ENCODE results near the gene ITPK1.

The ITPK1 gene

DNA sequence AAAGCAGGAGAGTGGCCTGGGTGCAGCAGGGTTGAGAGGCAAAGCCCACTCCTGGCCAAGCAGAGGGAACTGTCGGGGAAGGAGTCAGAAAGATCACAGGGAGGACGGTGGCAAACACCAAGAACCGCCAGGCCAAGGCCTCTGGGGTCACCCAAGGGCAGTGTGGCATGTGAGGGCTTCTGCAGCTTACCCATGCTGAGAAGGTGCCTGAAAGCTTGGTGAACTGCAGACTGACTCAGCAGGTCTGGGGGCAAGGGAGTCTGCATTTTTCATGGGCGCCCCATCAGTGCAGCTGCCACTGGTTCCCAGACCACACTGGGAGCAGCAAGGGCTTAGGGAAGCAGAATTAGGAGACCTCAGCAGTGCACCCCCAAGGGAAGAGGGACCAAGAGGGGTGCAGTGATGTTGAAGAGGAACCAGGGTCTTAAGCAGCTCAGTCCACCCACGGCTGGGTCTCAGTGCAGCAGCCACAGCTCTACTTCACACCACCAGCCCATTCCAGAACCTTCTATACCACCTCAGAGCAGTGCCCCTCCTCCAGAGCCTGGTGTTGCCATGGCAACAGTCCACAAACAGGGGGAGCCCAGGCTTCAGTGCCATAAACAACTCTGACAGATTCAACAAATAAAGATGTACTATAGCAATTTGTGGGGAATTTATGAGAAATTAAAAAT lies 59.4 kb downstream of the ITPK1 start:
- ATAC-seq, result no peak
- peaks cover 55% of the 10 kb centered on the region for H3K4me1 Mint-ChIP-seq

DNA sequence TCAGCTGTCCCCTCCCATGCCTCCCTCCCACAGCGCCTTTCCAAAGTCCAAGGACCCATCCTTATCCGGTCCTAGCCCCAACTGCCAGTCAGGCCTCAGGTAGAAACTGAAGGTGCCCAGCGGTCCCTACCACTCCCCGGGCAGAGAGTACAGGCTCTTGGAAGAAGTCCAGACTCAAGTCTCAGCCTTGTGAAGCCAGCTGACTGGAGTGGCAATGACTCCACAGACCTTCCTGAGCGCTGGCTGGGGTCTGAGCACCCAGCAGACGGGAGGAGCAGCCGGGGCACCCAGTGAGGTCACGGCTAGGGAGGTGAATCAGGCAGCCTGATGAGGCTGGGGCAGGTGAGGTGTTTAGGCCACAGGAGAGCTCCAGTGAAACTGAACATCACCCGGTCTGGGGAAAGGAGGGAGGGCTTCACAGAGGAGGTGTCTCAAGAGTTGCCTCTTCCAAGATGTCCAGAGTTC lies 60.0 kb downstream of the ITPK1 start:
- Mint-ChIP-seq H3K4me3 (no peak overlapping the region), H3K4me1 (peaks cover 49% of the 10 kb centered on the region), H3K27me3 (no peaks in the 10 kb centered on the region), H3K9me3 (no peaks in the 10 kb centered on the region), H3K36me3 (peaks cover 20% of the 10 kb centered on the region), H3K27ac (peak overlapping the region; percentile 71)
- ATAC-seq, result no peak

More for the DNA sequence above, 59.4 kb downstream of the ITPK1 start:
- peaks cover 20% of the 10 kb centered on the region for H3K36me3 Mint-ChIP-seq
- no peaks in the 10 kb centered on the region for H3K27me3 Mint-ChIP-seq
- peak overlapping the region; percentile 71 for H3K27ac Mint-ChIP-seq
- no peaks in the 10 kb centered on the region for H3K9me3 Mint-ChIP-seq
- no peak overlapping the region for H3K4me3 Mint-ChIP-seq

DNA sequence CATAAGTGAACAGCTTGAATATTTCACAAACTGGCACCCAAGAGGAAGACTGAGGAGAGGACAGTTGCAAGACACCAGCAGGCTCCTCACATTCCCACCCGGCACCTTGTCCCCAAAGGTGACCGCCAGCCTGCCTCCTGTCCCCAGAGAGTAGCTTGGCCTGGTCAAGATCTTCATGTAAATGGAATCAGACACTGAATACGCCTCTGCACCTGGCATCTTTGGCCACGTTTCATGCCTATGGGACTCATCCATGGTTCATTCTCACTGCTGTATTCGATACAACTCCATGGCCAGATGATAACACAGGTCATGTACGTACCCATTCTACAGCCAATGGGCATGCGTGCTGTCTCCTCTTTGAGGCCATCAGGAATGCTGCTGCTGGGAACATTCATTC lies 60.8 kb downstream of the ITPK1 start:
- ATAC-seq, result no peak
- H3K9me3 Mint-ChIP-seq, result no peaks in the 10 kb centered on the region
- peak overlapping the region; percentile 71 for H3K27ac Mint-ChIP-seq
- no peak overlapping the region for H3K4me3 Mint-ChIP-seq
- peaks cover 41% of the 10 kb centered on the region for H3K4me1 Mint-ChIP-seq
- peaks cover 16% of the 10 kb centered on the region for H3K36me3 Mint-ChIP-seq
- no peaks in the 10 kb centered on the region for H3K27me3 Mint-ChIP-seq

DNA sequence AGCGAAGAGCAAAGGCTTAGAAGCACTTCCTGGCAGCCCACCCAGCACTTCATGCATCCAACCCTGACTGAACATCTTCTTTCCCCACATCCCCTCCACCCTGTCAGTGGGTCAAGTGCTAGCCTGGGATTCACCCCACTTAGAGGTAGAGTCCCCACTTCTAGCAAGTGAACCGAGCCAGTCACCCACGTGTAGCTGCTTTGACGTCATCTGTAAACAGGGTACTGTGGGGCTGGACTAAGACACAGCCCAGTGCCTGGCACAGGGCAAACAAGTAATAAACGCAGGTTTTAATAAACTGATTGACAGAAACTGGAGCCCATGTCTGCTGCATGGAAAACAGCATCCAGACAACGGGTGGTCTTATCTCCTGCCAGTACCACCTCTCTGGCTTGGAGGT lies 61.7 kb downstream of the ITPK1 start:
- Mint-ChIP-seq H3K4me3 (no peak overlapping the region), H3K27me3 (no peaks in the 10 kb centered on the region), H3K27ac (peak overlapping the region; percentile 75), H3K9me3 (no peaks in the 10 kb centered on the region), H3K36me3 (peaks cover 23% of the 10 kb centered on the region), H3K4me1 (peaks cover 47% of the 10 kb centered on the region)
- peak; percentile 67 for ATAC-seq

DNA sequence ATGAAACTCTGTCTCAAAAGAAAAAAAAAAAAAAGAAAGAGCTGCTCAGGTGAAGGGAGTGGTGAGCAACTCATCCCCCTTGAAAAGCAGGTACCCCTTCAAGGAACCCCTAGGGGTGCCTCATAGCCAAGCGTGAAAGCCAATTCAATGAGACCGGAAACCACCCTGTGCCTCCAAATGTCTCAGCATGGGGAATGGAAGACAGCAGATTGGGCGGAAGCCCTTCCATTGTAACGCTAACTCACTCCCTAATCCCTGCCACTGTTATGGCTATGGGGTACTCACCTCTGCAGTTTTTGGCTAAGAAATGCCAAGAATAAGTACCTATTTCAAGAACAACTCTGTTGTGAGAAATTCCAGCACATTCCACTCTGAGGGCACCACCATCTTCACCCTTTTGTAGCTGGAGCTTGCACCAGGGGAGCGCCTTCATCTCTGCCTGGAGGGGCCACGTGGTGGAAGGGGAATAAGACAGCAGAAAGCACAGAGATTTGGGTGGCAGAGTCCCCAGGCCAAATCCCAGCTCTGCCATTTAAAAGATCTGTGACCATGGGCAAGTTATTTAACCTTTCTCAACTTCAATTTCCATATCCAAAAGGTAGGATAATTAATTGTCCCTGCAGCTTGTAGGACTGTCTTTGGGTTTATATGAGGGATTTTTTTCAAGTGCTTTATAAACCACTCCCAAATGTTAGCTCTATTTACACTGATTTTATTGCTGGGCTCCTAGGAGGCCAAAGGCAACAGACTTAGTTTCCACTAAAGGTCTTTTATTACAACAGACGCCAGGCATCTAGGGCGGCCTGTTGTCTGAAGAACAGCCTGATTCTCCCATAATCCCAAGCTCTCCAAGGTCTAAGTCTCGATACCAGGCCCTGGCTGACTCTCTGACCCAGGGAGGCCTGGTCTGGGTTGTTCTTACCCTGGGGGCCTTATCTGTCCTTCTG lies 63.9 kb downstream of the ITPK1 start:
- H3K4me3 Mint-ChIP-seq, result no peak overlapping the region
- peaks cover 30% of the 10 kb centered on the region for H3K36me3 Mint-ChIP-seq
- peaks cover 44% of the 10 kb centered on the region for H3K4me1 Mint-ChIP-seq
- no peaks in the 10 kb centered on the region for H3K27me3 Mint-ChIP-seq
- ATAC-seq, result no peak
- no peaks in the 10 kb centered on the region for H3K9me3 Mint-ChIP-seq
- H3K27ac Mint-ChIP-seq, result peak overlapping the region; percentile 32

DNA sequence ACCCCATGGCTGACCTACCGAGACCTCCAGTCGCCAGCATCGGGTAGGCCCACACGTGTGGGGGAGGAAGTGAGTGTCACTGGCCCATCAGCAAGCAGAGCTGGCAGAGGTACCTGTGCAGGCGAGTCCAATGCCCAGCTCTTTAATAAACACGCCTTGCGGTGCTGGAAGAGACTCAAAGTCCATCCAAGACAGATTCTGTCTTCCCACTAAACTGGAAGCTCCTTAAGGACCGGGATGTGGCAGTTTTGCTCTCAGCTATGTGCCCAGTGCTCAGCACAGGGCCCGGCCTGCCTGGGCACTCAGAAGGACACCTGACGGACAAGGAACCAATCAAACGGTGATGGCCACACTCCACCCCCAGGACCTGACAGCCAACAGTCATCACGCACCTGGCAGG lies 65.0 kb downstream of the ITPK1 start:
- H3K4me3 Mint-ChIP-seq, result no peak overlapping the region
- no peak overlapping the region for H3K27ac Mint-ChIP-seq
- no peaks in the 10 kb centered on the region for H3K27me3 Mint-ChIP-seq
- ATAC-seq, result no peak
- peaks cover 31% of the 10 kb centered on the region for H3K36me3 Mint-ChIP-seq
- H3K4me1 Mint-ChIP-seq, result peaks cover 46% of the 10 kb centered on the region
- H3K9me3 Mint-ChIP-seq, result no peaks in the 10 kb centered on the region

DNA sequence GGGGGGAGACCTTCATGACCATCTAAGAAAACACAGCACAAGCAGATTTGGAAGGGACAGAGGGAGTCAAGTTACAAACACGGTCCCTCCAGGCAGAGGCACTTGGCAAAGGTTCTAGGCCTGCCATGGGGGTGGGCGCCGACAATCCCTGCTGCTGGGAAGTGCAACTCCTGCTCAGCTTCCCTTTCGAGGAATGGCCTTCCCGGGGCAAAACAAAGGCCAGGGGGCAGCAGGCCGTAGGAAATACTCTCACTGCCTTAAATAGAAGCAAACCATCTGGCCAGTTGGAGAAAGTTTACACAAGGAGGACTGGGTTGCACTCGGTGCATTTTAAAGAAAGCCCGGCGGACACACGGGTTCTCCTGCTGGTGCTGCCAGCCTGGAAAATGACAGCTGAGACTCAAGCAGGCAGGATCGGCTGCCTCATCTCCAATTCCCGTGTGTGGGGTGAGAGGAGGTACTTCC lies 65.8 kb downstream of the ITPK1 start:
- H3K9me3 Mint-ChIP-seq, result no peaks in the 10 kb centered on the region
- no peaks in the 10 kb centered on the region for H3K27me3 Mint-ChIP-seq
- no peak for ATAC-seq
- peak overlapping the region; percentile 80 for H3K27ac Mint-ChIP-seq
- no peak overlapping the region for H3K4me3 Mint-ChIP-seq
- H3K4me1 Mint-ChIP-seq, result peaks cover 48% of the 10 kb centered on the region
- H3K36me3 Mint-ChIP-seq, result peaks cover 24% of the 10 kb centered on the region

DNA sequence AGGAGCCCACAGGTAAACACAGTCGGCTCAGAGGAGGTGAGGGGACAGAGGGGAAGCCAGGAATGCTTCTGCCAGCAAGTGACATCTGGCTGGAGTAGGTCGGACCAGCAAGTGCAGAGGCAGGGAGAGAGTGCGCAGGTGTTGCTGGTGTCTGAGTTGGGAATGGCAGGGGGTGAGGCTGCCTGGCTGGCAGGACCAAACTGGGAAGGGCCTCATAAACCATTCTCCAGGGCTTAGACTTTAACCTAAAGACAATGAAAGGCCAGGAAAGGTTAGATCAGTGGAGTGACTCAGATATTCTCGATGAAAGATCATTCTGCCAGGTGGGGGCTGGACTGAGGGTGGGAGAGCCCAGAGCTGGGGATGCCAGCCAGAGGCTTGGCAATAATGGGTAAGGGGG lies 66.4 kb downstream of the ITPK1 start:
- no peak overlapping the region for H3K4me3 Mint-ChIP-seq
- H3K27ac Mint-ChIP-seq, result peak overlapping the region; percentile 80
- H3K4me1 Mint-ChIP-seq, result peaks cover 51% of the 10 kb centered on the region
- H3K27me3 Mint-ChIP-seq, result no peaks in the 10 kb centered on the region
- no peaks in the 10 kb centered on the region for H3K9me3 Mint-ChIP-seq
- no peak for ATAC-seq
- peaks cover 22% of the 10 kb centered on the region for H3K36me3 Mint-ChIP-seq

DNA sequence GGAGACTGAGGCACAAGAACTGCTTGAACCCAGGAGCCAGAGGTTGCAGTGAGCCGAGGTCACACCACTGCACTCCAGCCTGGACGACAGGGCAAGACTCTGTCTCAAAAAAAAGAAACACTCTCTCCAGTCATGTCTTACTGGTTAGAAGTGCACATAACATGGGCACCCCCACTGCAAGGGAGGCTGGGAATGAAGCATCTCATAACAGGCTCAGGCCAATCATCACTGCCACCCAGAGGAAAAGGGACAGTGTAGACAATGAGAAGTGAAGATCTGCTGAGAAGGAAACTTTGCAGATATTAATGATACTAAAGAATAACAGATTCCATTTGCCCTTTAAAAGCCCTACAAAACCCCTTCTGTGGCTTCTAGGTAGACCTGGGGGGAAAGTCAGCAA lies 66.9 kb downstream of the ITPK1 start:
- Mint-ChIP-seq H3K36me3 (peaks cover 22% of the 10 kb centered on the region), H3K27me3 (no peaks in the 10 kb centered on the region), H3K4me1 (peaks cover 52% of the 10 kb centered on the region), H3K9me3 (no peaks in the 10 kb centered on the region), H3K4me3 (no peak overlapping the region), H3K27ac (peak overlapping the region; percentile 80)
- ATAC-seq, result no peak

DNA sequence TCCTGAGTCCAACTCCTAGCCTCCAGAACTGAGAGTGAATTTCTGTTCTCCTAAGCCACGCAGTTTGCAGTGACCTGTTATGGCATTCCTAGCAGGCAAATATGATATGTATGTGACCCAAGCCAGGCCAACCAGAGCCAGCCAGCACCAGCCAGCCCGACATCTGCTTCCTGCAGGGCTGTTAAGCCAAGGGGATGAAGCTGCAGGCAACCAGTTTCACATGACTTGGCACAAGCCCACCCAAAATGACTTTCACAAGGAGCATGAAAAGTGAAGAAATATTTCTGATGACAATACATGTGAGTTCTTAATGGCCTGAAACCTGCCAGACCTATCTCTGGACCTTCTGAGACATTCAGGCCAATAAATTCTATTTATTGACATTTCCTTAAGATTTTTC lies 68.1 kb downstream of the ITPK1 start:
- H3K4me3 Mint-ChIP-seq, result no peak overlapping the region
- no peaks in the 10 kb centered on the region for H3K9me3 Mint-ChIP-seq
- ATAC-seq, result no peak
- no peaks in the 10 kb centered on the region for H3K27me3 Mint-ChIP-seq
- peaks cover 59% of the 10 kb centered on the region for H3K4me1 Mint-ChIP-seq
- peaks cover 27% of the 10 kb centered on the region for H3K36me3 Mint-ChIP-seq
- peak overlapping the region; percentile 90 for H3K27ac Mint-ChIP-seq

DNA sequence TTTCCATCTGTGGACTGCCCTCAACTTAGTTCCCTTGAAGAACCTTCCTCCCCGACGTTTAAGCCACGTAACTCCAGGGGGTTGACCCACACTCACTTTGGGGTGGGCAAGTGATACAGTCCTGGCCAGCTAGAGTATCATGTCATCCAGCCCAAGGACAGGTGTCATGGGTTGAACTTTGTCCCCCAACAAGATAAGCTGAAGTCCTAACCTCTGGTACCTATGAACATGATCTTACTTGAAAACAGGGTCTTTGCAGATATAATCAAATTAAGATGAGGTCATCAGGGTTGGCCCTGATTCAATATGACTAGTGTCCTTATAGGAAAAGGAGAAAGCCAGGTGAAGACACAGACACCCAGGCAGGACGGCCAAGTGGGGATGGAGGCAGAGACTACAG lies 68.6 kb downstream of the ITPK1 start:
- Mint-ChIP-seq H3K9me3 (no peaks in the 10 kb centered on the region), H3K27ac (peak overlapping the region; percentile 90), H3K4me1 (peaks cover 64% of the 10 kb centered on the region), H3K36me3 (peaks cover 27% of the 10 kb centered on the region), H3K4me3 (no peak overlapping the region), H3K27me3 (no peaks in the 10 kb centered on the region)
- ATAC-seq, result no peak

DNA sequence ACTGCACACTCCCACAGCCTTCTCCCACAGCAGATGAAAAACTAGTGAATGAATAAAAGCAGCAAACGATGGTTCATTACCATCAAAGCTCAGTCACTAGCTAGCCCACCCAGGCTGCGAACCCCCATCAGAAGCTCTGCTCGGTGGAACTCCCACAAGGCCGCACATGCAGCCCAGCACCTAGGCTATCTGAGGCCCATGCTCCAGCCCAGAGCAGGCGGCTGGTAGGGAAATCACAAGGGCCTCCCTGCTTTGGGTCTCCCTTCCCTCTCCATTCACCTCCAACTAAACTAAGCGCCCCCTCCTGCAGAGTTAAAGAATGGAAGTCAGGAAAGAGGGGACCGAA lies 69.0 kb downstream of the ITPK1 start:
- peaks cover 27% of the 10 kb centered on the region for H3K36me3 Mint-ChIP-seq
- H3K4me1 Mint-ChIP-seq, result peaks cover 68% of the 10 kb centered on the region
- no peak for ATAC-seq
- no peaks in the 10 kb centered on the region for H3K9me3 Mint-ChIP-seq
- H3K4me3 Mint-ChIP-seq, result no peak overlapping the region
- no peaks in the 10 kb centered on the region for H3K27me3 Mint-ChIP-seq
- H3K27ac Mint-ChIP-seq, result peak overlapping the region; percentile 90

DNA sequence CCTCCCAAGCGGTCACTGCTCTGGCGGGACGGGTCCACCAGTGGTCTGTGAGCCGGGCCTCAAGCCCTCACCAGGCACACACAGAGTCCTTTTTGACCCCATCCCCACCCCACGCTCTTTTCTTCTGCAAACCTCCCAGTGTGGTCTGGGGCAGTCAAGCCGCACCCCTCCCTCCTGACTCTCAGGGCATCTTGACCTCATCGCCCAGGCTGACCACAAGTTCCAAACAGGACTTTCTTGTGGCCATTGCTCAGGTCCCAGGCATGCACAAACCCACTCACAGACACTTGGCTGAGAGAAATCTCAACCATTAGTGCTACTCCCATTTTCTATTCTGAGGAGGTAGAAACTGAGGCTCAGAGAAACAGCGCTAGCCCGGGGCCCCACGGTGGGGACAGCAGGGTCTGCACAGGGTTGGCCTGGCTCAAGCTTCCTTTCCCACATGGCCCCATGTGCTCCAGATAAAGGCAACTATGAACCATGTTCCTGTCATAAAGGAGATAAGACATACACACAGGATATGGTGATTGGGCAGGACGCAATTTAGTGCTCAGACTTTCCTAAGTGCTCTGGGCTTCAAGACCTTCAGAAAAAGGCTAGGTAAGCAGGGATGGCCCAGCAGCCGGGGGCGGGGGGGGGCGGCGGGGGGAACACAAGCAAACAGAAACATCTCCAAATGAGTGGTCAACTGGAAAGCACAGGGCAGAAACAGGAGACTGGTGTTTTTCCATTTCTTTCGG lies 69.6 kb downstream of the ITPK1 start:
- Mint-ChIP-seq H3K36me3 (peaks cover 27% of the 10 kb centered on the region), H3K4me3 (peak overlapping the region; percentile 51), H3K9me3 (no peaks in the 10 kb centered on the region), H3K27me3 (no peaks in the 10 kb centered on the region), H3K4me1 (peaks cover 74% of the 10 kb centered on the region), H3K27ac (peak overlapping the region; percentile 90)
- no peak for ATAC-seq

DNA sequence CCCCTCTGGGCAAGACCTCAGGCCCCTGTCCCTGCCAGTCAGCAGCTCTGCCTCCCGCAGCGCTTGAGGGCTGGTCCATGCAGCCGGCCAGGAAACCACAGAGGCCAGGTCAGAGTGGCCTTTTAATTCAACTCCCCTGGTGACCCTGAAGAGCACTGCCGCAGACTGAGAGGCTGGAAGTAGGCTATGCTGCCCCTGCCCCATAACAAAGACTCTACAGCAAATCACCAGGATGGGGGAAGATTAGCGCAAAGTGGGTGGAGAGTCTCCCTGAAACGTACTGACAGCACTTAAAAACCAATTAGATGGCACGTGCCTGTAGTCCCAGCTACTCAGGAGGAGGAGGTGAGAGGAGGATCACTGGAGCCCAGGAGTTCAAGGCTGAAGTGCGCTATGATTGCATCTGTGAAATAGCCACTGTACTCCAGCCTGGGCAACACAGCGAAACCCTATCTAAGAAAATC lies 70.5 kb downstream of the ITPK1 start:
- Mint-ChIP-seq H3K9me3 (no peaks in the 10 kb centered on the region), H3K4me1 (peaks cover 83% of the 10 kb centered on the region), H3K27me3 (no peaks in the 10 kb centered on the region), H3K4me3 (peak overlapping the region; percentile 9), H3K27ac (peak overlapping the region; percentile 90), H3K36me3 (peaks cover 32% of the 10 kb centered on the region)
- ATAC-seq, result no peak

DNA sequence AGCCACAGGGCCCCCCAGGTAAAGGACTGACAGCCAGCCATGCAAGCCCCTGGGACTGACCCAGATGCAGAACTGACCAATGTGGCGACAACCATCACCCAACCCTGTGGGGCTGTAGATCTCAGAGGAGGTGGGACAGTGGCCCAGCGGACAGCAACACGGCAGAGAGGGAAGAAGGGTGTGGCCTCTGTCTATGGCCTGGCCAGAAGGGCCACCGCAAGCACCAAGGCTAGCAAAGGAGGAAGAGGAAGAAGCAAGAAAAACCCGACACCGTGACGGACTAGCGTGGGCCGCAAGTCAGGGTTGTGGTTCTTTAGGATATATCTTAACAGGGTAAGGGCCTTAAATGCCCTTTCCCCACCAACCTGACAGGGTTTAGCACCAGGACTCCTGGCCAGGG lies 71.2 kb downstream of the ITPK1 start:
- Mint-ChIP-seq H3K4me3 (peak overlapping the region; percentile 25), H3K27ac (peak overlapping the region; percentile 90), H3K27me3 (no peaks in the 10 kb centered on the region), H3K9me3 (no peaks in the 10 kb centered on the region), H3K4me1 (peaks cover 86% of the 10 kb centered on the region), H3K36me3 (peaks cover 30% of the 10 kb centered on the region)
- ATAC-seq, result peak; percentile 89
